AG09319 (cell line): ENCODE results near the gene MED27.

ENCODE experiments used
- DNase-seq: peaks from one replicate; pipeline ENCODE4 v3.0.0-alpha.2; 2010; ENCODE audit warnings: low read depth; ENCODE audit errors: extremely low read depth
- CTCF ChIP-seq: IDR thresholded peaks from 2 replicates; pipeline ENCODE4 v1.5.1; 2011; ENCODE audit warnings: low read depth, mild to moderate bottlenecking, inconsistent platforms, low read length, moderate library complexity

Gene MED27

GRCh38 chr9:131845305-131846298, 234.1 kb downstream of the MED27 start:
- no peak for TF ChIP-seq CTCF
- no peak for DNase-seq

GRCh38 chr9:131844745-131845118, 234.9 kb downstream of the MED27 start:
- DNase-seq: no peak
- TF ChIP-seq CTCF: no peak

GRCh38 chr9:131843989-131844744, 235.5 kb downstream of the MED27 start:
- DNase-seq: no peak
- TF ChIP-seq CTCF: no peak

GRCh38 chr9:131841765-131842318, 237.8 kb downstream of the MED27 start:
- TF ChIP-seq CTCF: no peak
- DNase-seq: no peak

- TF ChIP-seq CTCF: no peak
- no peak for DNase-seq
These were observed 238.6 kb downstream of the MED27 start for GRCh38 chr9:131840751-131841702.

- DNase-seq: no peak
- no peak for TF ChIP-seq CTCF
These were observed 239.4 kb downstream of the MED27 start for GRCh38 chr9:131840220-131840619.
